GM12873 (cell line): ENCODE measurements around the gene STX16.

ENCODE experiments used
- CTCF ChIP-seq: IDR thresholded peaks from 2 replicates; pipeline ENCODE4 v1.5.1; 2012; ENCODE audit warnings: low read depth, mild to moderate bottlenecking, moderate library complexity, low read length, control low read depth; ENCODE audit not compliant: insufficient read depth; ENCODE audit errors: missing control alignments

The STX16 gene

GRCh38 chr20:58634059-58634458, 17.0 kb upstream of the STX16 start:
- no peak for TF ChIP-seq CTCF

- TF ChIP-seq CTCF = no peak
Observed at GRCh38 chr20:58634521-58635278, 16.4 kb upstream of the STX16 start.

- no peak for TF ChIP-seq CTCF
Observed at GRCh38 chr20:58635279-58635665, 15.8 kb upstream of the STX16 start.

GRCh38 chr20:58636396-58636982, 14.6 kb upstream of the STX16 start:
- TF ChIP-seq CTCF = no peak

GRCh38 chr20:58636983-58637421, 14.1 kb upstream of the STX16 start:
- peak; percentile 36 for TF ChIP-seq CTCF

- TF ChIP-seq CTCF = no peak
Observed at GRCh38 chr20:58637466-58638213, 13.4 kb upstream of the STX16 start.
